Measurements from ENCODE around the gene SUCLG1. TPM values are rescaled to one million over a fixed set of nuclear protein-coding genes. Genes with fewer than 3 reads are reported as not detected.
A peak's percentile ranks its signal among the peaks of the same experiment; 100 is the strongest.

Gene SUCLG1
- total and polyA plus RNA-seq, 2 of the 4 experiments (the other 2 are of a cell fraction) = 50.5 to 52.7 TPM

- dilution Hi-C loops (cut with HindIII; ENCODE audit: low sequenced_read_pairs, unreplicated experiment) = no loop called here
- POLR2A ChIA-PET (ENCODE audit: unreplicated experiment) = no interaction called here
- in situ Hi-C loops (cut with MboI; ENCODE audit: low sequenced_read_pairs) = loop anchor here (5.0 to 25.0 kb wide), 4 partner anchors 144 to 796 kb away; partner anchors contain the start of gene TRABD2A
These were observed 32.2 kb upstream of the SUCLG1 start for GRCh38 chr2:84491256-84491655.

More at GRCh38 chr2:84491256-84491655, 32.2 kb upstream of the SUCLG1 start:
- no peak overlapping the region for H2AFZ ChIP-seq (replicated peaks; ENCODE audit: low read length, poor library complexity)
- H3K9me3 ChIP-seq (ENCODE audit: control insufficient read depth, insufficient read depth, low read length) = no peaks in the 10 kb centered on the region
- no CpG with 5 or more reads among the region's 2 CpGs for WGBS, 2 experiments (ENCODE audit: extremely low coverage in 2 of 2, insufficient read length in 1 of 2)
- H3K27me3 ChIP-seq (ENCODE audit: control insufficient read depth, insufficient read depth, low read length) = no peaks in the 10 kb centered on the region
- H2BK20ac ChIP-seq (ENCODE audit: low read depth, low read length) = peak overlapping the region; percentile 3; the same call in 1 of the 2 replicates
- H3K9ac ChIP-seq (ENCODE audit: low read depth, low read length) = no peak overlapping the region
- no peak overlapping the region for H2BK15ac ChIP-seq (ENCODE audit: low read depth, low read length)
- H2BK5ac ChIP-seq (ENCODE audit: low read depth, low read length, poor library complexity, severe bottlenecking) = no peak overlapping the region
- H3K36me3 ChIP-seq (ENCODE audit: control insufficient read depth, insufficient read depth, low read length) = no peaks in the 10 kb centered on the region
- H3K4me3 ChIP-seq (ENCODE audit: insufficient read depth, low read depth, low read length) = no peak overlapping the region
- H3K4ac ChIP-seq (ENCODE audit: low read depth, low read length) = no peak overlapping the region
- H3K79me1 ChIP-seq (ENCODE audit: low read depth in 1 of 2, low read length in 2 of 2) = no peaks in the 10 kb centered on the region
- intact Hi-C loops (cut with micrococcal nuclease) = loop anchor here (5.0 kb wide), 1 partner anchor 806 kb away; no protein-coding TSS in a partner anchor
- H3K56ac ChIP-seq (ENCODE audit: extremely low read depth, insufficient read depth, low read length) = no peak overlapping the region
- H3K23ac ChIP-seq (ENCODE audit: low read depth, low read length) = no peak overlapping the region
- CTCF ChIA-PET = no interaction called here
- DNase-seq (no peak), ATAC-seq (ENCODE audit: low read depth) (no peak)
- H4K8ac ChIP-seq (ENCODE audit: low read depth in 2 of 2, low read length in 2 of 2) = no peak overlapping the region
- H2BK120ac ChIP-seq (ENCODE audit: low read depth, low read length) = peak overlapping the region; percentile 28; the same call in 1 of the 2 replicates
- H3K9me1 ChIP-seq (ENCODE audit: insufficient read depth, low read length) = peaks cover 5% of the 10 kb centered on the region
- no peak overlapping the region for H2AK5ac ChIP-seq (ENCODE audit: low read depth, low read length)
- H4K5ac ChIP-seq (ENCODE audit: low read depth, low read length) = no peak overlapping the region
- no peak overlapping the region for H3K27ac ChIP-seq (ENCODE audit: insufficient read depth, low read length)
- no peak overlapping the region for H4K91ac ChIP-seq (ENCODE audit: insufficient read depth, low read depth, low read length)
- no TSS peak for BruUV-seq (replicated peaks)
- H2AK9ac ChIP-seq (replicated peaks; ENCODE audit: low read depth, low read length, poor library complexity) = no peak overlapping the region
- H3K4me2 ChIP-seq (ENCODE audit: low read depth, low read length) = no peak overlapping the region
- no peak for TF ChIP-seq BHLHE40 (IDR thresholded peaks at IDR 0.05; ENCODE audit: low read depth, low read length)
- no peak for TF ChIP-seq CEBPB (IDR thresholded peaks at IDR 0.05; ENCODE audit: low read depth, low read length)
- no peak for TF ChIP-seq MXI1 (IDR thresholded peaks at IDR 0.05; ENCODE audit: borderline replicate concordance, low read depth, low read length)
- no peak for TF ChIP-seq RAD21 (IDR thresholded peaks at IDR 0.05; ENCODE audit: low read length)
- TF ChIP-seq FOS (IDR thresholded peaks at IDR 0.05; ENCODE audit: low read depth, low read length) = no peak
- TF ChIP-seq RCOR1 (IDR thresholded peaks at IDR 0.05; ENCODE audit: insufficient replicate concordance, low read length) = no peak
- H4K20me1 ChIP-seq (ENCODE audit: insufficient read depth, low read length) = no peaks in the 10 kb centered on the region
- H3K14ac ChIP-seq (replicated peaks; ENCODE audit: low read depth, low read length) = no peak overlapping the region
- no peak overlapping the region for H3K18ac ChIP-seq (ENCODE audit: low read depth, low read length)
- H3K4me1 ChIP-seq (ENCODE audit: control insufficient read depth, insufficient read depth, low read length) = peaks cover 8% of the 10 kb centered on the region

Data from IMR-90 (cell line).